ENCODE data around the gene TNNC2. TPM values are rescaled to one million over a fixed set of nuclear protein-coding genes. Genes with fewer than 3 reads are reported as not detected.

TNNC2 gene
- total RNA-seq, 1 experiment from 2014 or later, result not detected

DNA sequence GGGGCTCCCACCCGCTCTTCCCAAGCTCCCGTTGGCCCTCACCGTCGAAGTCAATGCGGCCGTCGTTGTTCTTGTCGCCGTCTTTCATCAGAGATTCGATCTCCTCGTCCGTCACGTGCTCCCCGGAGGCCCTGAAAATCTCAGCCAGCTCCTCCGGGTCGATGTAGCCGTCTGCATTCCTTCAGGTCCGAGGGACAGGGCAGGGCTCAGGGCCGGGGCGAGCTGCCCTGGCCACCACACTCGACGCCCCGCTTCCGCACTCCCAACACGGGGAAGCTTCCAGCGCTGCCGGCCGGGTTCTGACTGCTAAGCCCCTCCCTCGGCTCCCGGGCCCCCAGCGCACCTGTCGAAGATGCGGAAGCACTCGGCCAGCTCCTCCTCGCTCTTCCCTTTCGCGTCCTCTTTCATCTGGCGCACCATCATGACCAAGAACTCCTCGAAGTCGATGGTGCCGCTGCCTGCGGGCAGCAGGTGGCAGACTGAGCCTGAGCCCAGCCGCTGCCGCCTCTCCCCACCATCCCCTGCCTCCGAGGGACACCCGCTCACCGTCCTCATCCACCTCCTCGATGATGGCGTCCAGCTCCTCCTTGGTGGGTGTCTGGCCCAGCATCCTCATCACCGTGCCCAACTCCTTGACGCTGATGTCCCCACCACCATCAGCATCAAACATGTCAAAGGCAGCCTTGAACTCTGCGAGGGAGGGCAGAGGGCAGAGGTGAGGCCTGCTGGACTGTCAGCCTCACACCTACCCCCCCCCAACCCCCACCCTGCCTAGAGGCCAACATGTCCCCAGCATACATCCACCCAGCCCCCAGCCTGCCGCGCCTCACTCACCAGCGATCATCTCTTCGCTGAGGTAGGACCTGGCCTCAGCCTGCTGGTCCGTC lies 2.9 kb downstream of the TNNC2 start:
- TF ChIP-seq, protein P1, sequence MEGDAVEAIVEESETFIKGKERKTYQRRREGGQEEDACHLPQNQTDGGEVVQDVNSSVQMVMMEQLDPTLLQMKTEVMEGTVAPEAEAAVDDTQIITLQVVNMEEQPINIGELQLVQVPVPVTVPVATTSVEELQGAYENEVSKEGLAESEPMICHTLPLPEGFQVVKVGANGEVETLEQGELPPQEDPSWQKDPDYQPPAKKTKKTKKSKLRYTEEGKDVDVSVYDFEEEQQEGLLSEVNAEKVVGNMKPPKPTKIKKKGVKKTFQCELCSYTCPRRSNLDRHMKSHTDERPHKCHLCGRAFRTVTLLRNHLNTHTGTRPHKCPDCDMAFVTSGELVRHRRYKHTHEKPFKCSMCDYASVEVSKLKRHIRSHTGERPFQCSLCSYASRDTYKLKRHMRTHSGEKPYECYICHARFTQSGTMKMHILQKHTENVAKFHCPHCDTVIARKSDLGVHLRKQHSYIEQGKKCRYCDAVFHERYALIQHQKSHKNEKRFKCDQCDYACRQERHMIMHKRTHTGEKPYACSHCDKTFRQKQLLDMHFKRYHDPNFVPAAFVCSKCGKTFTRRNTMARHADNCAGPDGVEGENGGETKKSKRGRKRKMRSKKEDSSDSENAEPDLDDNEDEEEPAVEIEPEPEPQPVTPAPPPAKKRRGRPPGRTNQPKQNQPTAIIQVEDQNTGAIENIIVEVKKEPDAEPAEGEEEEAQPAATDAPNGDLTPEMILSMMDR (conservative IDR thresholded peaks at IDR 0.05; ENCODE audit: low read depth, low read length), result peak; percentile 67
- no peak for TF ChIP-seq EZH2 (IDR thresholded peaks at IDR 0.05; ENCODE audit: borderline replicate concordance, low read depth, low read length, poor library complexity, severe bottlenecking)
- no peak overlapping the region for H3K27ac ChIP-seq (ENCODE audit: low read depth, low read length, poor library complexity, severe bottlenecking)
- H3K9me3 ChIP-seq (ENCODE audit: low read depth, low read length, poor library complexity, severe bottlenecking), result no peaks in the 10 kb centered on the region
- H3K4me1 ChIP-seq (ENCODE audit: insufficient read depth, low read length, poor library complexity, severe bottlenecking), result no peaks in the 10 kb centered on the region
- no TSS peak for BruUV-seq (replicated peaks)
- CTCF ChIA-PET, result no interaction called here
- H3K27me3 ChIP-seq (replicated peaks; ENCODE audit: insufficient read depth, low read depth, low read length, poor library complexity), result no peaks in the 10 kb centered on the region
- peak; percentile 60 for DNase-seq (ENCODE audit: low spot score)
- no peaks in the 10 kb centered on the region for H3K36me3 ChIP-seq (ENCODE audit: insufficient read depth, low read length, poor library complexity, severe bottlenecking)
- no peak overlapping the region for H3K4me3 ChIP-seq (ENCODE audit: low read depth, low read length, poor library complexity, severe bottlenecking)
- intact Hi-C loops (cut with micrococcal nuclease; ENCODE audit: unreplicated experiment), result loop anchor here (5.0 kb wide), 1 partner anchor 133 kb away; no protein-coding TSS in a partner anchor
- POLR2A ChIA-PET (ENCODE audit: low non-redundant PET), result no interaction called here

DNA sequence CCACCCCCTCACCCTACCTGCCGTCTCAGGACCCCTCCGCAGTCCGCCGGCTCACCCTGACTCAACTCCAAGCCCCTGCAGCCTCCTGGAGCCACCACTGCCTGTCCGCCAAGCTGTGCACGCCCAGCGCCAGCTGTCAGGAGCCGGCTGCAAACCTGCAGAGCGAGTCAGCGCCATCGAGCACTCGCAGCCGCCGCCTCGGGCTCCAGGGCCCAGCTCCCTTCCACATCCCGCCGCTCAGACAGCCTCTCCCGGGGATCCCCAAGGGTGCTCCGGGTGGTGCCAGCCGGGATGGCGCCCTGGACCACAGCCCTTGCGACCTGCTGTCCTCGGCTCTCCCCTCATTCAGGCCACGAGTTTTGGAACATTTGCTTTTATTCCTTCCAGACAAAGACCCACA lies 4.3 kb downstream of the TNNC2 start:
- Histone ChIP-seq H3K4me1 (ENCODE audit: insufficient read depth, low read length, poor library complexity, severe bottlenecking) (no peaks in the 10 kb centered on the region), H3K9me3 (ENCODE audit: low read depth, low read length, poor library complexity, severe bottlenecking) (no peaks in the 10 kb centered on the region), H3K27ac (ENCODE audit: low read depth, low read length, poor library complexity, severe bottlenecking) (no peak overlapping the region), H3K4me3 (ENCODE audit: low read depth, low read length, poor library complexity, severe bottlenecking) (peak overlapping the region; percentile 21), H3K27me3 (replicated peaks; ENCODE audit: insufficient read depth, low read depth, low read length, poor library complexity) (no peaks in the 10 kb centered on the region), H3K36me3 (ENCODE audit: insufficient read depth, low read length, poor library complexity, severe bottlenecking) (no peaks in the 10 kb centered on the region)
- TF ChIP-seq, protein P1 (conservative IDR thresholded peaks at IDR 0.05; ENCODE audit: low read depth, low read length), result no peak
- TF ChIP-seq EZH2 (IDR thresholded peaks at IDR 0.05; ENCODE audit: borderline replicate concordance, low read depth, low read length, poor library complexity, severe bottlenecking), result no peak
- ChIA-PET CTCF (no interaction called here), POLR2A (ENCODE audit: low non-redundant PET) (no interaction called here)
- intact Hi-C loops (cut with micrococcal nuclease; ENCODE audit: unreplicated experiment), result loop anchor here (5.0 kb wide), 1 partner anchor 134 kb away; no protein-coding TSS in a partner anchor
- peak; percentile 30 for DNase-seq (ENCODE audit: low spot score)
- no TSS peak for BruUV-seq (replicated peaks)

DNA sequence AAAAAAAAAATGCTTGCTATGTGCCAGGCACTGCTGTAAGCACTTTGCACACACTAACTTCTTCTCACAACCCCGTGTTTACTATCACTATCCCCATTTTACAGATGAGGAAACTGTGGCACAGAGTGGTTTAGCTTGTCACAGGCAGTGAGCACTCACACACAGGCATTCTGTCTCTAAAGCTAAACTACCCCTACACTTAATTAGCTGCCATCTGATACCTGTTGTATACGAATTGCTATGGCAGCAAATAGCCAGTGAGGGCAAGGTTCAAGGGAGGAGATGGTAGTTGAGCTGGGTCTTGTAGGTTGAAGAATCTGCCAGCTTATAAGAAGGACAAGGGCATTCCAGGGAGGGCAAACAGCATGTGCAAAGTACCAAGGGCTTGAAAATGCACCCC lies 5.2 kb downstream of the TNNC2 start:
- CTCF ChIA-PET, result interaction anchor here (0.7 kb wide), 1 partner anchor 90 kb away, joined by 3 read pairs; the partner anchor contains the start of gene PLTP
- BruUV-seq (replicated peaks), result no TSS peak
- H3K27me3 ChIP-seq (replicated peaks; ENCODE audit: insufficient read depth, low read depth, low read length, poor library complexity), result no peaks in the 10 kb centered on the region
- intact Hi-C loops (cut with micrococcal nuclease; ENCODE audit: unreplicated experiment), result loop anchor here (5.0 kb wide), 1 partner anchor 135 kb away; no protein-coding TSS in a partner anchor
- no peak overlapping the region for H3K4me3 ChIP-seq (ENCODE audit: low read depth, low read length, poor library complexity, severe bottlenecking)
- no peak overlapping the region for H3K27ac ChIP-seq (ENCODE audit: low read depth, low read length, poor library complexity, severe bottlenecking)
- no peak for TF ChIP-seq EZH2 (IDR thresholded peaks at IDR 0.05; ENCODE audit: borderline replicate concordance, low read depth, low read length, poor library complexity, severe bottlenecking)
- TF ChIP-seq, protein P1 (conservative IDR thresholded peaks at IDR 0.05; ENCODE audit: low read depth, low read length), result no peak
- peaks cover 7% of the 10 kb centered on the region for H3K36me3 ChIP-seq (ENCODE audit: insufficient read depth, low read length, poor library complexity, severe bottlenecking)
- no peaks in the 10 kb centered on the region for H3K4me1 ChIP-seq (ENCODE audit: insufficient read depth, low read length, poor library complexity, severe bottlenecking)
- POLR2A ChIA-PET (ENCODE audit: low non-redundant PET), result interaction anchor here (0.7 kb wide), 1 partner anchor 9 kb away, joined by 5 read pairs; no protein-coding TSS in a partner anchor
- no peaks in the 10 kb centered on the region for H3K9me3 ChIP-seq (ENCODE audit: low read depth, low read length, poor library complexity, severe bottlenecking)
- DNase-seq (ENCODE audit: low spot score), result no peak

Data from A673 (cell line).